Measurements from ENCODE around the gene IDH3G. TPM values are rescaled to one million over a fixed set of nuclear protein-coding genes. Genes with fewer than 3 reads are reported as not detected.

Gene IDH3G
- total RNA-seq, 1 donor from 2014 or later, result 49.5 TPM

- Mint-ChIP-seq H3K9me3 (ENCODE audit: low read depth) (no peaks in the 10 kb centered on the region), H3K4me3 (ENCODE audit: low read depth) (no peak overlapping the region), H3K27ac (no peak overlapping the region), H3K36me3 (ENCODE audit: insufficient read depth) (no peaks in the 10 kb centered on the region), H3K4me1 (ENCODE audit: low read depth) (peaks cover 2% of the 10 kb centered on the region), H3K27me3 (peaks cover 3% of the 10 kb centered on the region)
- TF ChIP-seq CTCF (IDR thresholded peaks at IDR 0.05; ENCODE audit: unreplicated experiment), result no peak
- no peak for DNase-seq (ENCODE audit: low spot score, unreplicated experiment)
Measured at GRCh38 chrX:153767674-153768055, 26.5 kb downstream of the IDH3G start.

GRCh38 chrX:153766871-153767673 lies 27.1 kb downstream of the IDH3G start:
- DNase-seq (ENCODE audit: low spot score, unreplicated experiment), result no peak
- H3K9me3 Mint-ChIP-seq (ENCODE audit: low read depth), result no peaks in the 10 kb centered on the region

GRCh38 chrX:153766098-153766817 lies 27.9 kb downstream of the IDH3G start:
- Mint-ChIP-seq H3K27me3 (peaks cover 3% of the 10 kb centered on the region), H3K4me1 (ENCODE audit: low read depth) (peaks cover 2% of the 10 kb centered on the region), H3K27ac (no peak overlapping the region), H3K4me3 (ENCODE audit: low read depth) (no peak overlapping the region), H3K9me3 (ENCODE audit: low read depth) (no peaks in the 10 kb centered on the region), H3K36me3 (ENCODE audit: insufficient read depth) (no peaks in the 10 kb centered on the region)
- no peak for TF ChIP-seq CTCF (IDR thresholded peaks at IDR 0.05; ENCODE audit: unreplicated experiment)
- no peak for DNase-seq (ENCODE audit: low spot score, unreplicated experiment)

More at GRCh38 chrX:153766871-153767673, 27.1 kb downstream of the IDH3G start:
- H3K4me3 Mint-ChIP-seq (ENCODE audit: low read depth), result no peak overlapping the region
- no peak for TF ChIP-seq CTCF (IDR thresholded peaks at IDR 0.05; ENCODE audit: unreplicated experiment)
- no peak overlapping the region for H3K27ac Mint-ChIP-seq
- peaks cover 2% of the 10 kb centered on the region for H3K4me1 Mint-ChIP-seq (ENCODE audit: low read depth)
- H3K27me3 Mint-ChIP-seq, result peaks cover 3% of the 10 kb centered on the region
- H3K36me3 Mint-ChIP-seq (ENCODE audit: insufficient read depth), result no peaks in the 10 kb centered on the region

GRCh38 chrX:153765138-153766079 lies 28.8 kb downstream of the IDH3G start:
- no peak for TF ChIP-seq CTCF (IDR thresholded peaks at IDR 0.05; ENCODE audit: unreplicated experiment)
- no peak for DNase-seq (ENCODE audit: low spot score, unreplicated experiment)
- Mint-ChIP-seq H3K27me3 (peaks cover 3% of the 10 kb centered on the region), H3K9me3 (ENCODE audit: low read depth) (no peaks in the 10 kb centered on the region), H3K4me1 (ENCODE audit: low read depth) (peaks cover 2% of the 10 kb centered on the region), H3K4me3 (ENCODE audit: low read depth) (no peak overlapping the region), H3K27ac (no peak overlapping the region), H3K36me3 (ENCODE audit: insufficient read depth) (no peaks in the 10 kb centered on the region)

- H3K9me3 Mint-ChIP-seq (ENCODE audit: low read depth), result no peaks in the 10 kb centered on the region
- H3K27me3 Mint-ChIP-seq, result peaks cover 3% of the 10 kb centered on the region
- no peak for DNase-seq (ENCODE audit: low spot score, unreplicated experiment)
- H3K36me3 Mint-ChIP-seq (ENCODE audit: insufficient read depth), result no peaks in the 10 kb centered on the region
- peaks cover 2% of the 10 kb centered on the region for H3K4me1 Mint-ChIP-seq (ENCODE audit: low read depth)
- no peak for TF ChIP-seq CTCF (IDR thresholded peaks at IDR 0.05; ENCODE audit: unreplicated experiment)
- no peak overlapping the region for H3K27ac Mint-ChIP-seq
- no peak overlapping the region for H3K4me3 Mint-ChIP-seq (ENCODE audit: low read depth)
Measured at GRCh38 chrX:153764786-153765137, 29.4 kb downstream of the IDH3G start.

Data from progenitor cell of endocrine pancreas (in vitro differentiated cells).